Right lobe of liver (tissue), 4 donors: Measurements from ENCODE around the gene PACRG.

Experiments used
- POLR2A ChIP-seq: fragments of 450-650 bp; IDR thresholded peaks from one replicate; pipeline ENCODE4 v1.6.1; 2017; ENCODE audit warnings: antibody characterized with exemption, mild to moderate bottlenecking
- TF ChIP-seq, protein P1 (sequence below), 4 donors: fragments of 200-600 bp in 3 of 4; fragments of 450-650 bp in 1 of 4; IDR thresholded peaks; one replicate each; pipeline versions ENCODE4 v1.5.1 to v1.8.0; 2016 to 2022; ENCODE audit warnings: antibody characterized with exemption in 4 of 4, mild to moderate bottlenecking in 2 of 4
- donor health status: DM: no; HTN: no; CAD: no.
- donor health status: DM: no; HTN: no; CAD: no.
- donor health status: DM: no; HTN: yes; CAD: no.

DNA sequence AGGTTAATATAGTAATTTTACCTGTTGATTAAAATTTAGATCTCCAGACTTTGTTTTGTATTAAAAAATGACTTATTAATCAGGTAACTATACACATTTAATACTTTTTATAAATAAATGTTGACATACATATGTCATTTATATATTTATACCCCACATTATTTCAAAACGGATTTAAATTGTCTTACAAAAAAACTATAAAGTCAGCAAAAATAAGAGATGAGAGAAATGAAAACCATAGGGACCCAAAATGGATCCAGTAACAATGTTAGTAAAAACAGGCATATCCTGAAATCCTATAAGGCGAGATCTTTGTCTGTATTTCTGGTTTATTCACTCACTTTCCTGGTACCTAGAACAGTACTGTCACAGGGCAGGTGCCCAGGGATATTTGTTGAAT, 91.5 kb downstream of the PACRG start:
- no peak for TF ChIP-seq POLR2A
- TF ChIP-seq, protein P1, sequence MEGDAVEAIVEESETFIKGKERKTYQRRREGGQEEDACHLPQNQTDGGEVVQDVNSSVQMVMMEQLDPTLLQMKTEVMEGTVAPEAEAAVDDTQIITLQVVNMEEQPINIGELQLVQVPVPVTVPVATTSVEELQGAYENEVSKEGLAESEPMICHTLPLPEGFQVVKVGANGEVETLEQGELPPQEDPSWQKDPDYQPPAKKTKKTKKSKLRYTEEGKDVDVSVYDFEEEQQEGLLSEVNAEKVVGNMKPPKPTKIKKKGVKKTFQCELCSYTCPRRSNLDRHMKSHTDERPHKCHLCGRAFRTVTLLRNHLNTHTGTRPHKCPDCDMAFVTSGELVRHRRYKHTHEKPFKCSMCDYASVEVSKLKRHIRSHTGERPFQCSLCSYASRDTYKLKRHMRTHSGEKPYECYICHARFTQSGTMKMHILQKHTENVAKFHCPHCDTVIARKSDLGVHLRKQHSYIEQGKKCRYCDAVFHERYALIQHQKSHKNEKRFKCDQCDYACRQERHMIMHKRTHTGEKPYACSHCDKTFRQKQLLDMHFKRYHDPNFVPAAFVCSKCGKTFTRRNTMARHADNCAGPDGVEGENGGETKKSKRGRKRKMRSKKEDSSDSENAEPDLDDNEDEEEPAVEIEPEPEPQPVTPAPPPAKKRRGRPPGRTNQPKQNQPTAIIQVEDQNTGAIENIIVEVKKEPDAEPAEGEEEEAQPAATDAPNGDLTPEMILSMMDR (IDR thresholded peaks at IDR 0.05) = no peak
